ENCODE data around the gene LCLAT1.

The LCLAT1 gene

GRCh38 chr2:30580391-30580790 is 133.3 kb downstream of the LCLAT1 start:
- no peak for DNase-seq (ENCODE audit: low read depth, low spot score)
- TF ChIP-seq CTCF (IDR thresholded peaks at IDR 0.05; ENCODE audit: insufficient read depth, low read length, missing control alignments) = no peak
- ChIA-PET CTCF (no interaction called here), POLR2A (no interaction called here)
- H3K4me3 ChIP-seq (ENCODE audit: low read depth, low read length) = no peak overlapping the region

DNA sequence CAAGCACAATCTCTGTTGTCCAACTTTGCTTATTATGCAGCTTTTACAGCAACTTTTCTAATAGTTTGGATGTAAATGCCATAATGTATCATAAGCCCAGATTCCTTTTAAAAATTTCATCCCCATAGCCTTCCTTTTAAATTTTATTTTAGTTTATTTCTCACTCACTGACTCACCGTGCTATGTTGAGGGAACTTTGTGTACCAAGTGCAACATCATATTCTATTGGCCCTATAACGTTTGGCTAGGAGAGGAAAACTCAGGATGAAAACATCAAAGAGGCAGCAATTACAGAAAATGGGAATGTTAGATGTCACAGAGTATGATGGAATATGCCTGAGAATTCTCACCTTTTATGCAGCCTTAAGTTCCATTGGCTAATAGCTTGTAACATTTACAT is 135.5 kb downstream of the LCLAT1 start:
- POLR2A ChIA-PET = interaction anchor here (0.6 kb wide), 1 partner anchor 418 kb away, joined by 3 read pairs; no protein-coding TSS in a partner anchor
- no peak for DNase-seq (ENCODE audit: low read depth, low spot score)
- TF ChIP-seq CTCF (IDR thresholded peaks at IDR 0.05; ENCODE audit: insufficient read depth, low read length, missing control alignments) = no peak
- CTCF ChIA-PET = interaction anchor here (1.8 kb wide), 1 partner anchor 123 kb away, joined by 5 read pairs; no protein-coding TSS in a partner anchor
- H3K4me3 ChIP-seq (ENCODE audit: low read depth, low read length) = no peak overlapping the region

DNA sequence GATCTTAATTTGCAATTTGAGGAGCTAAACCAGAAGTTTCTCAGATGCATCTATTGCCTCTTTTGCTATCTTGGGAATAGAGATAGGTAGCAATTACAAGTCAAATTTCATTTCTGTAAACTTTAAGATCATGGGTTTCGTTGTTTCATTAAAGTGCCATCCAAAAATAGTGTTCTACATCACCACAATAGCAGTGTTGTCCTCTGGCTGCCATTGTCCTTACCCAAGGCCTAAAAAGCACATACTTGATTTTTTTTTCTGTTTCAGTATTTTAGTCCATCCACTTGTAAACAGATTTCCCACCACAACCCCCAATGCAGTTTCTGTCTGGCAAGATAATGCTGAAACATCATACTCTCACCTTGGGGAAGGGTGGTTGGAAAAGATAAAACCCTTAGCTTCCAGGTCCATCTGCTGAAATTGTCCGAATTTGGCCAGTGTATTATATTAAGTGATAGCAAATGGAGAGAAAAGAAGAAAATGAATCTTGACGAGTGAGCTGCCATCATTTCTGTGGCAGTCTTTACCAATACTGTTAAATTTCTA is 136.2 kb downstream of the LCLAT1 start:
- TF ChIP-seq CTCF (IDR thresholded peaks at IDR 0.05; ENCODE audit: insufficient read depth, low read length, missing control alignments) = no peak
- no peak for DNase-seq (ENCODE audit: low read depth, low spot score)
- POLR2A ChIA-PET = no interaction called here
- CTCF ChIA-PET = interaction anchor here (1.8 kb wide), 1 partner anchor 122 kb away, joined by 5 read pairs; no protein-coding TSS in a partner anchor
- no peak overlapping the region for H3K4me3 ChIP-seq (ENCODE audit: low read depth, low read length)

GRCh38 chr2:30584116-30584515 is 137.1 kb downstream of the LCLAT1 start:
- no peak for DNase-seq (ENCODE audit: low read depth, low spot score)
- no peak overlapping the region for H3K4me3 ChIP-seq (ENCODE audit: low read depth, low read length)
- CTCF ChIA-PET = no interaction called here
- TF ChIP-seq CTCF (IDR thresholded peaks at IDR 0.05; ENCODE audit: insufficient read depth, low read length, missing control alignments) = no peak
- POLR2A ChIA-PET = no interaction called here

- no peak overlapping the region for H3K4me3 ChIP-seq (ENCODE audit: low read depth, low read length)
- ChIA-PET CTCF (no interaction called here), POLR2A (no interaction called here)
- no peak for DNase-seq (ENCODE audit: low read depth, low spot score)
- TF ChIP-seq CTCF (IDR thresholded peaks at IDR 0.05; ENCODE audit: insufficient read depth, low read length, missing control alignments) = no peak
Measured at GRCh38 chr2:30588994-30589393, 141.9 kb downstream of the LCLAT1 start.

DNA sequence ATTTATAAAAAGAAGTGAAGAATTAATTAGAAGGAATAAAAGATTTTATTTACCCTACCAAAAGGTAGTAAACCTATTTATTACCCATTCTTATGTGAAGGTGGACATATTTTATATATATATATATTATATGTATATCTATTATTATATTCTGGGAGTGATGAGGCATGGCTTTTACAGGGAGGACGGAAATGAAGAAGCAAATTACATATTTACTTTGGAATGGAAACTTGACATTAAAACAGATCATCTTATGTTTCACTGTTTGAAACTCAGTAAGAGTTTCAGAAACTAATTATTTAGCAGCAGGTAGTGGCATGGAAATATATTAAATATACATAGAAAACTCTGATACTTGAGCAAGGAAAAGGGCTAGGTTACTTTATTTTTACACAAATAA is 143.4 kb downstream of the LCLAT1 start:
- no peak for DNase-seq (ENCODE audit: low read depth, low spot score)
- no peak for TF ChIP-seq CTCF (IDR thresholded peaks at IDR 0.05; ENCODE audit: insufficient read depth, low read length, missing control alignments)
- ChIA-PET POLR2A (no interaction called here), CTCF (interaction anchor here (1.1 kb wide), 1 partner anchor 426 kb away, joined by 3 read pairs; no protein-coding TSS in a partner anchor)
- H3K4me3 ChIP-seq (ENCODE audit: low read depth, low read length) = no peak overlapping the region

Measured in AG04449 (cell line).